ENCODE measurements around the gene MOSMO. TPM values are rescaled to one million over a fixed set of nuclear protein-coding genes. Genes with fewer than 3 reads are reported as not detected.

MOSMO gene
- total RNA-seq, 2 experiments from 2014 or later, result 7.7 to 8.0 TPM

- intact Hi-C loops (cut with DNase I, micrococcal nuclease), result loop anchor here (1.0 to 5.0 kb wide), 2 partner anchors 67 to 112 kb away; partner anchors contain the start of gene MOSMO (in 1 of the 2)
- Mint-ChIP-seq H3K4me3 (no peak overlapping the region), H3K9me3 (ENCODE audit: low read depth) (no peaks in the 10 kb centered on the region), H3K4me1 (peaks cover 6% of the 10 kb centered on the region), H3K36me3 (ENCODE audit: low read depth) (no peaks in the 10 kb centered on the region), H3K27me3 (no peaks in the 10 kb centered on the region), H3K27ac (no peak overlapping the region)
- DNase-seq (no peak), ATAC-seq (no peak)
- ChIA-PET POLR2A (no interaction called here), CTCF (interaction anchor here (1.0 to 5.6 kb wide), 4 partner anchors 24 to 114 kb away, joined by 4 to 326 read pairs (median 4); partner anchors contain the start of genes MOSMO and PDZD9)
Measured at GRCh38 chr16:22075043-22075757, 67.3 kb downstream of the MOSMO start.

- H3K36me3 Mint-ChIP-seq (ENCODE audit: low read depth), result no peaks in the 10 kb centered on the region
- ChIA-PET POLR2A (no interaction called here), CTCF (interaction anchor here (1.0 to 5.6 kb wide), 4 partner anchors 25 to 114 kb away, joined by 4 to 326 read pairs (median 4); partner anchors contain the start of genes MOSMO and PDZD9)
- no peaks in the 10 kb centered on the region for H3K27me3 Mint-ChIP-seq
- intact Hi-C loops (cut with DNase I, micrococcal nuclease), result loop anchor here (1.0 to 5.0 kb wide), 3 partner anchors 67 to 221 kb away; partner anchors contain the start of genes MOSMO (in 1 of the 2) and POLR3E (in 1 of the 2)
- H3K4me1 Mint-ChIP-seq, result peaks cover 6% of the 10 kb centered on the region
- no peak overlapping the region for H3K4me3 Mint-ChIP-seq
- DNase-seq, result no peak
- H3K9me3 Mint-ChIP-seq (ENCODE audit: low read depth), result no peaks in the 10 kb centered on the region
- no peak for ATAC-seq
- H3K27ac Mint-ChIP-seq, result no peak overlapping the region
Measured at GRCh38 chr16:22075776-22076175, 67.9 kb downstream of the MOSMO start.

GRCh38 chr16:22077700-22078313, 69.9 kb downstream of the MOSMO start:
- DNase-seq (peak; percentile 85), ATAC-seq (peak; percentile 81)
- Mint-ChIP-seq H3K4me3 (no peak overlapping the region), H3K36me3 (ENCODE audit: low read depth) (no peaks in the 10 kb centered on the region), H3K27me3 (no peaks in the 10 kb centered on the region), H3K27ac (no peak overlapping the region), H3K4me1 (peaks cover 9% of the 10 kb centered on the region), H3K9me3 (ENCODE audit: low read depth) (no peaks in the 10 kb centered on the region)
- ChIA-PET CTCF (interaction anchor here (0.6 to 5.6 kb wide), 62 partner anchors 11 to 1791 kb away, joined by 3 to 326 read pairs (median 4); partner anchors contain the start of genes MOSMO, PDZD9, UQCRC2 and VWA3A), POLR2A (interaction anchor here (0.6 to 1.4 kb wide), 3 partner anchors 78 to 124 kb away, joined by 3 read pairs; partner anchors contain the start of gene UQCRC2)
- intact Hi-C loops (cut with DNase I, micrococcal nuclease), result loop anchor here (1.0 to 5.0 kb wide), 4 partner anchors 77 to 219 kb away; partner anchors contain the start of genes PDZD9 (in 2 of the 2) and POLR3E (in 1 of the 2)

- Mint-ChIP-seq H3K36me3 (ENCODE audit: low read depth) (no peaks in the 10 kb centered on the region), H3K4me1 (peaks cover 9% of the 10 kb centered on the region), H3K9me3 (ENCODE audit: low read depth) (no peaks in the 10 kb centered on the region), H3K27me3 (no peaks in the 10 kb centered on the region), H3K4me3 (no peak overlapping the region), H3K27ac (no peak overlapping the region)
- intact Hi-C loops (cut with DNase I, micrococcal nuclease), result loop anchor here in 1 of 2 experiments (5.0 kb wide), 1 partner anchor 109 kb away; no protein-coding TSS in a partner anchor
- ATAC-seq, result no peak
- ChIA-PET POLR2A (interaction anchor here (1.4 kb wide), 1 partner anchor 110 kb away, joined by 3 read pairs; no protein-coding TSS in a partner anchor), CTCF (interaction anchor here (0.6 to 5.6 kb wide), 34 partner anchors 11 to 854 kb away, joined by 3 to 326 read pairs (median 6); partner anchors contain the start of genes MOSMO, PDZD9 and VWA3A)
- no peak for DNase-seq
Measured at GRCh38 chr16:22078656-22079055, 70.7 kb downstream of the MOSMO start.

GRCh38 chr16:22081050-22081449, 73.1 kb downstream of the MOSMO start:
- H3K27ac Mint-ChIP-seq, result peak overlapping the region; percentile 62
- intact Hi-C loops (cut with DNase I, micrococcal nuclease), result no loop called here
- no peaks in the 10 kb centered on the region for H3K9me3 Mint-ChIP-seq (ENCODE audit: low read depth)
- ATAC-seq (peak; percentile 68), DNase-seq (no peak)
- H3K4me3 Mint-ChIP-seq, result no peak overlapping the region
- POLR2A ChIA-PET, result no interaction called here
- H3K27me3 Mint-ChIP-seq, result no peaks in the 10 kb centered on the region
- H3K4me1 Mint-ChIP-seq, result peaks cover 3% of the 10 kb centered on the region
- CTCF ChIA-PET, result interaction anchor here (0.6 to 5.6 kb wide), 5 partner anchors 9 to 82 kb away, joined by 3 to 326 read pairs (median 8); partner anchors contain the start of genes MOSMO and PDZD9
- H3K36me3 Mint-ChIP-seq (ENCODE audit: low read depth), result peaks cover 4% of the 10 kb centered on the region

- POLR2A ChIA-PET, result no interaction called here
- Mint-ChIP-seq H3K27me3 (no peaks in the 10 kb centered on the region), H3K27ac (no peak overlapping the region), H3K4me3 (no peak overlapping the region), H3K36me3 (ENCODE audit: low read depth) (peaks cover 6% of the 10 kb centered on the region), H3K4me1 (no peaks in the 10 kb centered on the region), H3K9me3 (ENCODE audit: low read depth) (no peaks in the 10 kb centered on the region)
- CTCF ChIA-PET, result no interaction called here
- ATAC-seq (no peak), DNase-seq (no peak)
- intact Hi-C loops (cut with DNase I, micrococcal nuclease), result no loop called here
Measured at GRCh38 chr16:22086440-22086839, 78.5 kb downstream of the MOSMO start.

GRCh38 chr16:22088642-22089041, 80.7 kb downstream of the MOSMO start:
- intact Hi-C loops (cut with DNase I, micrococcal nuclease), result no loop called here
- no peak for DNase-seq
- ATAC-seq, result no peak
- H3K27ac Mint-ChIP-seq, result no peak overlapping the region
- ChIA-PET POLR2A (no interaction called here), CTCF (interaction anchor here (0.8 to 3.3 kb wide), 2 partner anchors 10 to 32 kb away, joined by 4 to 39 read pairs; no protein-coding TSS in a partner anchor)
- H3K36me3 Mint-ChIP-seq (ENCODE audit: low read depth), result peaks cover 6% of the 10 kb centered on the region
- H3K4me3 Mint-ChIP-seq, result no peak overlapping the region
- H3K9me3 Mint-ChIP-seq (ENCODE audit: low read depth), result no peaks in the 10 kb centered on the region
- H3K27me3 Mint-ChIP-seq, result no peaks in the 10 kb centered on the region
- no peaks in the 10 kb centered on the region for H3K4me1 Mint-ChIP-seq

- Mint-ChIP-seq H3K4me3 (no peak overlapping the region), H3K27ac (no peak overlapping the region), H3K36me3 (ENCODE audit: low read depth) (peaks cover 6% of the 10 kb centered on the region), H3K9me3 (ENCODE audit: low read depth) (no peaks in the 10 kb centered on the region), H3K27me3 (peaks cover 1% of the 10 kb centered on the region), H3K4me1 (no peaks in the 10 kb centered on the region)
- intact Hi-C loops (cut with DNase I, micrococcal nuclease), result no loop called here
- ATAC-seq, result no peak
- ChIA-PET CTCF (interaction anchor here (0.6 to 3.3 kb wide), 6 partner anchors 9 to 29 kb away, joined by 3 to 39 read pairs (median 4); no protein-coding TSS in a partner anchor), POLR2A (no interaction called here)
- DNase-seq, result no peak
Measured at GRCh38 chr16:22089910-22090309, 82.0 kb downstream of the MOSMO start.

GRCh38 chr16:22091721-22092120, 83.8 kb downstream of the MOSMO start:
- POLR2A ChIA-PET, result no interaction called here
- no peaks in the 10 kb centered on the region for H3K36me3 Mint-ChIP-seq (ENCODE audit: low read depth)
- DNase-seq, result no peak
- no peak overlapping the region for H3K4me3 Mint-ChIP-seq
- H3K27me3 Mint-ChIP-seq, result peaks cover 3% of the 10 kb centered on the region
- H3K4me1 Mint-ChIP-seq, result no peaks in the 10 kb centered on the region
- CTCF ChIA-PET, result interaction anchor here (1.4 to 2.2 kb wide), 2 partner anchors 14 to 83 kb away, joined by 3 to 13 read pairs; no protein-coding TSS in a partner anchor
- H3K27ac Mint-ChIP-seq, result no peak overlapping the region
- ATAC-seq, result no peak
- no peaks in the 10 kb centered on the region for H3K9me3 Mint-ChIP-seq (ENCODE audit: low read depth)
- intact Hi-C loops (cut with DNase I, micrococcal nuclease), result no loop called here

- H3K9me3 Mint-ChIP-seq (ENCODE audit: low read depth), result no peaks in the 10 kb centered on the region
- ATAC-seq (no peak), DNase-seq (no peak)
- intact Hi-C loops (cut with DNase I, micrococcal nuclease), result no loop called here
- H3K4me1 Mint-ChIP-seq, result no peaks in the 10 kb centered on the region
- H3K4me3 Mint-ChIP-seq, result no peak within 1 kb of the TSS
- peaks cover 4% of the 10 kb centered on the region for H3K27me3 Mint-ChIP-seq
- H3K27ac Mint-ChIP-seq, result no peak within 1 kb of the TSS
- CTCF ChIA-PET, result interaction anchor here (1.4 to 2.2 kb wide), 2 partner anchors 14 to 83 kb away, joined by 3 to 13 read pairs; no protein-coding TSS in a partner anchor
- H3K36me3 Mint-ChIP-seq (ENCODE audit: low read depth), result no peaks in the 10 kb centered on the region
- POLR2A ChIA-PET, result no interaction called here
Measured at GRCh38 chr16:22092143-22092933, 84.4 kb downstream of the MOSMO start, which contains the start of gene VWA3A. Gene VWA3A (plus strand): TSS chr16:22092541. CDS start chr16:22092638, 97 bp downstream.
